Activated T-helper 2 cell treated with anti-CD3 and anti-CD28 coated beads, Interferon-gamma antibody, Interleukin-2, Interleukin-4, amounts not matched to agents 10 μg/mL and 5 μg/mL and 100 μg/mL, durations not matched to agents 14 hours and 24 hours and 36 hours (primary cell): ENCODE results near the gene RNU6-1. TPM values are rescaled to one million over a fixed set of nuclear protein-coding genes. Genes with fewer than 3 reads are reported as not detected.
A peak's percentile ranks its signal among the peaks of the same experiment; 100 is the strongest.

Source experiments
- DNase-seq: peaks from one replicate; pipeline ENCODE4 v3.0.0; 2021; ENCODE audit warnings: low spot score
- H3K27ac Mint-ChIP-seq: one replicate; pipeline ENCODE4 v1.8.0; 2021; ENCODE audit warnings: mixed read lengths
- H3K27me3 Mint-ChIP-seq: one replicate; pipeline ENCODE4 v1.8.0; 2021; ENCODE audit warnings: low read depth, mixed read lengths
- H3K36me3 Mint-ChIP-seq: one replicate; pipeline ENCODE4 v1.8.0; 2021; ENCODE audit warnings: low read depth, mixed read lengths
- H3K4me1 Mint-ChIP-seq: one replicate; pipeline ENCODE4 v1.8.0; 2021; ENCODE audit warnings: low read depth, mixed read lengths
- H3K4me3 Mint-ChIP-seq: one replicate; pipeline ENCODE4 v1.8.0; 2021; ENCODE audit warnings: low read depth, mild to moderate bottlenecking, moderate library complexity, mixed read lengths
- H3K9me3 Mint-ChIP-seq: one replicate; pipeline ENCODE4 v1.8.0; 2021; ENCODE audit warnings: mixed read lengths
- intact Hi-C: fragments of 100-400 bp; cut with micrococcal nuclease; formaldehyde crosslinking; loops from one replicate; pipeline ENCODE4 v1.15.1; 2023
- total RNA-seq: library from RNA; stranded (reverse); gene quantifications from 2 replicates; pipeline ENCODE4 v1.2.3, GENCODE V29; 2022

Gene RNU6-1
- total RNA-seq, 1 donor from 2014 or later, result not detected

DNA sequence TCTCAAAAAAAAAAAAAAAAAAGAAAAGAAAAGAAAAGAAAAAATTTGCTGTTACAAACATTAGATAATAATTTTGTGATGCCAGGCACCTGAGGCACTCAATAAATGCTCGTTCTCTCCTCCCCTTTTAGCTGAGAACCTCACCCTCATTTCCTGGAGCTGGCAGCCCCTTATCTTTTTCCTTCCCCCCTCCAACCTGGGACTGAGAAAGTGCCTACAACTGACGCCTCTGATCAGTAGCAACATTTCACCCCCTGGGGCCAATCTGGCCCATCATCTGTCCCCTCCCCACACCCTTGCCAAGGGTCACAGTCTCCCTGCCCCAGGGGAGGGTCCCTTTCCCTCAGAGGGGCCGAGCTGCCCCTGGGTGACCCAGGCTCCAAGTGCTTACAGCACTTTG is 12.6 kb upstream of the RNU6-1 start:
- intact Hi-C loops, result no loop called here
- no peak overlapping the region for H3K27ac Mint-ChIP-seq
- peaks cover 16% of the 10 kb centered on the region for H3K27me3 Mint-ChIP-seq
- peaks cover 8% of the 10 kb centered on the region for H3K4me1 Mint-ChIP-seq
- no peak for DNase-seq
- H3K36me3 Mint-ChIP-seq, result no peaks in the 10 kb centered on the region
- H3K9me3 Mint-ChIP-seq, result no peaks in the 10 kb centered on the region
- H3K4me3 Mint-ChIP-seq, result no peak overlapping the region

DNA sequence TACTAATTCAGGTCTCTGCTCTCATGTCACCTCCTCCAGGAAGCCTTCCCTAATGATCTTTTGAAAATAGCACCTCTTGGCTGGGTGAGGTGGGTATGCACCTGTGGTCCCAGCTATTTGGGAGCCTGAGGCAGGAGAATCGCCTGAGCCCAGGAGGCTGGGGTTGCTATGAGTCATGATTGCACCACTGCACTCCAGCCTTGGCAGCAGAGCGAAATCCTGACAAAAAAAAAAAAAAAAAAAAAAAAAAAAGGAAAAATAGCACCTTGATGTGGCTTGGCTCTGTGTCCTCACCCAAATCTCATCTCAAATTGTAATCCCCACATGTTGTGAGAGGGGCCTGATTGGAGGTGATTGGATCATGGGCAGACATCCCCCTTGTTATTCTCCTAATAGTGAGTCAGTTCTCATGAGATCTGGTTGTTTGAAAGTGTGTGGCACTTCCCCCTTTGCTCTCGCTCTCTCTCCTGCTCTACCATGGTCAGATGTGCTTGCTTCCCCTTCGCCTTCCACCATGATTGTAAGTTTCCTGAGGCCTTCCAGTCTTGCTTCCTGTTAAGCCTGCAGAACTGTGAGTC is 11.2 kb upstream of the RNU6-1 start:
- H3K27me3 Mint-ChIP-seq, result peaks cover 20% of the 10 kb centered on the region
- H3K4me3 Mint-ChIP-seq, result no peak overlapping the region
- peaks cover 7% of the 10 kb centered on the region for H3K4me1 Mint-ChIP-seq
- intact Hi-C loops, result no loop called here
- H3K27ac Mint-ChIP-seq, result no peak overlapping the region
- no peaks in the 10 kb centered on the region for H3K36me3 Mint-ChIP-seq
- H3K9me3 Mint-ChIP-seq, result no peaks in the 10 kb centered on the region
- DNase-seq, result no peak

GRCh38 chr15:67850336-67850735 is 10.5 kb upstream of the RNU6-1 start:
- peaks cover 1% of the 10 kb centered on the region for H3K4me1 Mint-ChIP-seq
- no peaks in the 10 kb centered on the region for H3K9me3 Mint-ChIP-seq
- intact Hi-C loops, result no loop called here
- H3K27me3 Mint-ChIP-seq, result peaks cover 20% of the 10 kb centered on the region
- DNase-seq, result no peak
- H3K27ac Mint-ChIP-seq, result no peak overlapping the region
- H3K4me3 Mint-ChIP-seq, result no peak overlapping the region
- no peaks in the 10 kb centered on the region for H3K36me3 Mint-ChIP-seq

GRCh38 chr15:67849538-67849937 is 9.7 kb upstream of the RNU6-1 start:
- no peak overlapping the region for H3K4me3 Mint-ChIP-seq
- H3K9me3 Mint-ChIP-seq, result no peaks in the 10 kb centered on the region
- peaks cover 20% of the 10 kb centered on the region for H3K27me3 Mint-ChIP-seq
- H3K4me1 Mint-ChIP-seq, result peaks cover 1% of the 10 kb centered on the region
- intact Hi-C loops, result no loop called here
- no peak for DNase-seq
- H3K36me3 Mint-ChIP-seq, result no peaks in the 10 kb centered on the region
- H3K27ac Mint-ChIP-seq, result no peak overlapping the region

- Mint-ChIP-seq H3K4me1 (peaks cover 6% of the 10 kb centered on the region), H3K4me3 (no peak overlapping the region), H3K27me3 (peaks cover 21% of the 10 kb centered on the region), H3K36me3 (no peaks in the 10 kb centered on the region), H3K27ac (no peak overlapping the region), H3K9me3 (no peaks in the 10 kb centered on the region)
- intact Hi-C loops, result no loop called here
- no peak for DNase-seq
Measured at GRCh38 chr15:67845974-67846373, 6.1 kb upstream of the RNU6-1 start.

DNA sequence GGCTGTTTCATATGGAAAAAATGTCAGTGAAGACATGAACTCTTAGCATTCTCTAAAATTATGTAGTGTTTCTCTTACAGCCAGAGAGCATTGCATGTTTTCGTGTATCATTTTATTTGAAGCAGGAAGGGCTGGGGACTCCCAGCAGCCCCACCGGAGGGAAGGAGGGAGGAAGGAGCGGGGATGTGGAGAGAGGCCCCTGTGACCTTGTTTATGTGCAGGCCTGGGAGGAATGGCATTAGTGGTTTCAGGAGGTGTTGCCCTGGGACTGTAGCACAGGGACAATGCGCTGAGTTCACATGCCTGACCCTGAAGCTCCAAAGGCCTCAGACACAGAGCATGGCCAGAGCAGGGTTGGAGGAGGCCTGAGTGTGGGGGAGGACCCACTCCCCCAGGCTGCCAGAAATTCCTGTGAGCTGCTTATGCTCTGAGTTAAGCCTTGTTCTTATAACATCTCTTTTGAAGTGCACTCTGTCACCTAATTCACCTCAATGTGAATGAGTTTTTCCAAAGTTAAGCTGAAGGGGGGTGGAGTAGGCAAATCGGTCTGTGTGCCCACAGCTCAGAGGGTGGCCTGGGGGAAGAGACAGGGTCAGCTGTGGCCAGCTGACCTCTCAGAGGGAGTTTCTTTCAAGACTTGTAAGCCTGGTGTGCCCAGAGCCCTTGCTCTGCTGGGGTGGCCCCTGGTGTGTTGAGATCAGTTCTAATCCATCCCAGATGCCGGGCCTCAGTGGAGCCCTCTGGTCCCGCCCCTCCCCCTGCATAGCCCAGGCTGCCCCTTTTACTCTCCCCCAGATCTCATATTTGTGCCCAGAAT is 3.9 kb upstream of the RNU6-1 start:
- Mint-ChIP-seq H3K4me1 (peaks cover 15% of the 10 kb centered on the region), H3K27ac (no peak overlapping the region), H3K9me3 (no peaks in the 10 kb centered on the region), H3K36me3 (no peaks in the 10 kb centered on the region), H3K4me3 (no peak overlapping the region), H3K27me3 (peaks cover 22% of the 10 kb centered on the region)
- DNase-seq, result no peak
- intact Hi-C loops, result loop anchor here (5.0 kb wide), 3 partner anchors 321 to 1141 kb away; partner anchors contain the start of genes C15orf61, SMAD3 and SMAD6

GRCh38 chr15:67843092-67843501 is 3.3 kb upstream of the RNU6-1 start:
- intact Hi-C loops, result loop anchor here (5.0 kb wide), 3 partner anchors 321 to 1141 kb away; partner anchors contain the start of genes C15orf61, SMAD3 and SMAD6
- Mint-ChIP-seq H3K27ac (no peak overlapping the region), H3K36me3 (no peaks in the 10 kb centered on the region)

GRCh38 chr15:67841513-67841762 is 1.6 kb upstream of the RNU6-1 start:
- Mint-ChIP-seq H3K4me3 (peak overlapping the region; percentile 86), H3K27ac (no peak overlapping the region), H3K36me3 (no peaks in the 10 kb centered on the region), H3K9me3 (no peaks in the 10 kb centered on the region), H3K27me3 (peaks cover 23% of the 10 kb centered on the region), H3K4me1 (peaks cover 18% of the 10 kb centered on the region)
- no peak for DNase-seq
- intact Hi-C loops, result loop anchor here (2.0 to 5.0 kb wide), 4 partner anchors 319 to 1139 kb away; partner anchors contain the start of genes C15orf61, FEM1B, SMAD3 and SMAD6

More at GRCh38 chr15:67843092-67843501, 3.3 kb upstream of the RNU6-1 start:
- no peak for DNase-seq
- Mint-ChIP-seq H3K27me3 (peaks cover 21% of the 10 kb centered on the region), H3K4me3 (no peak overlapping the region), H3K9me3 (no peaks in the 10 kb centered on the region), H3K4me1 (peaks cover 18% of the 10 kb centered on the region)

- DNase-seq, result no peak
- intact Hi-C loops, result loop anchor here (2.0 to 5.0 kb wide), 4 partner anchors 319 to 1139 kb away; partner anchors contain the start of genes C15orf61, FEM1B, SMAD3 and SMAD6
- H3K4me3 Mint-ChIP-seq, result peak overlapping the region; percentile 86
- H3K4me1 Mint-ChIP-seq, result peaks cover 22% of the 10 kb centered on the region
- peak overlapping the region; percentile 93 for H3K27ac Mint-ChIP-seq
- H3K27me3 Mint-ChIP-seq, result peaks cover 27% of the 10 kb centered on the region
- no peaks in the 10 kb centered on the region for H3K9me3 Mint-ChIP-seq
- H3K36me3 Mint-ChIP-seq, result no peaks in the 10 kb centered on the region
Measured at GRCh38 chr15:67840749-67841512, 1.1 kb upstream of the RNU6-1 start.

GRCh38 chr15:67839499-67839928 is 331 bp downstream of the RNU6-1 start:
- DNase-seq, result peak; percentile 40
- no peaks in the 10 kb centered on the region for H3K9me3 Mint-ChIP-seq
- H3K4me3 Mint-ChIP-seq, result peak overlapping the region; percentile 86
- H3K36me3 Mint-ChIP-seq, result no peaks in the 10 kb centered on the region
- H3K27ac Mint-ChIP-seq, result peak overlapping the region; percentile 93
- H3K27me3 Mint-ChIP-seq, result peaks cover 39% of the 10 kb centered on the region
- intact Hi-C loops, result loop anchor here (5.0 to 10.0 kb wide), 3 partner anchors 337 to 892 kb away; no protein-coding TSS in a partner anchor
- peaks cover 26% of the 10 kb centered on the region for H3K4me1 Mint-ChIP-seq

DNA sequence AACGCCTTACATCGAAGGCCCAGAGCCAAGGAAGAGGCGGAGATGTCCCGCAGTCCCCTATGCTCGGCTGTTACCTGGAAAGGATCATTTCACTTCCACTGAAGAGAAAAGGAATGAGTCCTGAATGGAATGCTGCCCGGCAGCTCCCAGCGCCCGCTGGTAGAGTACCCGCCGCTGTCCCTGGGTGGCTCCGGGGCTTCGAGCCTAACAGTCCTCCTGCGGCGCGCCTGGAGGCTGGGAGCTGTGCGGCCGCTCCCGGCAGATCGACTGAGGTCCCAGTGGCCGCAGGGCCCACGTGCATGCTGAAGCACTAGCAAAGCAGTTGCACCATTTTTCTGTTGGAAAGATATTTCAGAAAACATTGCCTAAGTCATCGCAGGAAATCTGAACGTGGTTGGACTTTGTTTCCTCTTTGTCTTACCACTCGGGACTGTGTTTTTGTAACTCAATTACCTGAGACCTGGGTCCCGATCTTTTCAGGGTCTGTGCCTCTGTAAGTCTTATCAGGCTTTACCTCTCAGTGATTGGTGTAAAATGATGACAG is 984 bp downstream of the RNU6-1 start:
- no peaks in the 10 kb centered on the region for H3K9me3 Mint-ChIP-seq
- intact Hi-C loops, result loop anchor here (5.0 to 10.0 kb wide), 3 partner anchors 337 to 892 kb away; no protein-coding TSS in a partner anchor
- DNase-seq, result no peak
- no peak overlapping the region for H3K27ac Mint-ChIP-seq
- peaks cover 30% of the 10 kb centered on the region for H3K4me1 Mint-ChIP-seq
- peak overlapping the region; percentile 4 for H3K4me3 Mint-ChIP-seq
- H3K36me3 Mint-ChIP-seq, result no peaks in the 10 kb centered on the region
- H3K27me3 Mint-ChIP-seq, result peaks cover 45% of the 10 kb centered on the region

GRCh38 chr15:67836955-67837354 is 2.9 kb downstream of the RNU6-1 start:
- Mint-ChIP-seq H3K9me3 (no peaks in the 10 kb centered on the region), H3K4me1 (peaks cover 34% of the 10 kb centered on the region), H3K36me3 (no peaks in the 10 kb centered on the region), H3K27me3 (peaks cover 59% of the 10 kb centered on the region), H3K4me3 (no peak overlapping the region), H3K27ac (no peak overlapping the region)
- intact Hi-C loops, result loop anchor here (1.0 to 10.0 kb wide), 4 partner anchors 335 to 890 kb away; no protein-coding TSS in a partner anchor
- no peak for DNase-seq
